NCI-H128 (cell line): ENCODE results near the gene PAQR9.
"Not testable (repeated sequence)": the region's sequence is repeated elsewhere in the genome, so short reads cannot be mapped to it uniquely, and the experiment has no call there.

Experiments used
- DNase-seq: peaks from one replicate; lab custom pipeline; 2025; ENCODE audit not compliant: unreplicated experiment; lab: John Stamatoyannopoulos, UW

PAQR9 gene, protein sequence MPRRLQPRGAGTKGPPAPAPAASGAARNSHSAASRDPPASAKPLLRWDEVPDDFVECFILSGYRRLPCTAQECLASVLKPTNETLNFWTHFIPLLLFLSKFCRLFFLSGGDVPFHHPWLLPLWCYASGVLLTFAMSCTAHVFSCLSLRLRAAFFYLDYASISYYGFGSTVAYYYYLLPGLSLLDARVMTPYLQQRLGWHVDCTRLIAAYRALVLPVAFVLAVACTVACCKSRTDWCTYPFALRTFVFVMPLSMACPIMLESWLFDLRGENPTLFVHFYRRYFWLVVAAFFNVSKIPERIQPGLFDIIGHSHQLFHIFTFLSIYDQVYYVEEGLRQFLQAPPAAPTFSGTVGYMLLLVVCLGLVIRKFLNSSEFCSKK

GRCh38 chr3:142963516-142964448 lies at the start of gene PAQR9:
PAQR9 (minus strand) TSS chr3:142963674; CDS start chr3:142963336, 338 bp downstream.
- no peak for DNase-seq

- DNase-seq = no peak
Measured at GRCh38 chr3:143011705-143012104, 48.2 kb upstream of the PAQR9 start.

- DNase-seq = no peak
Measured at GRCh38 chr3:143010024-143010423, 46.5 kb upstream of the PAQR9 start.

- no peak for DNase-seq
Measured at GRCh38 chr3:143004823-143005222, 41.3 kb upstream of the PAQR9 start.

- DNase-seq = no peak
Measured at GRCh38 chr3:143002727-143003126, 39.3 kb upstream of the PAQR9 start.

DNA sequence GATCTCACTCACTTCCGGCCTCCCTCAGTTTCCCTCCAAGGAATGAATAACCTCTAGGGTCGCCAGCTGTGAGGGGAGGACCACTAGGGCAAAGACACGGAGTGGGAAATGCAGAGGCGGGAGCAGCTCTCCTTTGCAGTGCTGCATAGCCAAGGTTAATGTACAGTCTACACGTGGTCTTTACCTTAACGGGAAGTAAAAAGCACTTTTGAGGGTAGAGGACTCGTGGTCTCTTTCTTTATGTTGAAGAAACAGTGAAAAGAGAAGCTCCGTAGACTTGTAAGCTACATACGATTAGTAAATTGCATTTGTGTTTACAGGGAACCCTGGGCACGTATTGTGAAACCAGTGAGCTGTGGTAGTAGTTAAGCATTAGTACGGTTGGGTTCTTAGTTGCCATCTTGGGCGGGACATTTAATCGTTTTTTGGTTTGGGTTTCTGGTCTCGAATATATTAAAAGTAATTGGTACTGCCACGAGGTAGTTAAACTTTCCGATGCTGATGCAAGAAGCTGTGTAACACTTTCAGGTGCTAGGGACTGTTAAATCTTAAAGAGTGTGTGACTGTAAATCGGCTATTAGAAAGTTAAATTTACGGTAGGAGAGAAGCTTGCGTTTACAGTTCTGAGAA lies 38.7 kb upstream of the PAQR9 start:
- DNase-seq = no peak

- peak; percentile 95 for DNase-seq
Measured at GRCh38 chr3:143001369-143002082, 38.1 kb upstream of the PAQR9 start, which contains the start of gene U2SURP. U2SURP (plus strand) TSS chr3:143001570; CDS start chr3:143001629, 59 bp downstream.

DNA sequence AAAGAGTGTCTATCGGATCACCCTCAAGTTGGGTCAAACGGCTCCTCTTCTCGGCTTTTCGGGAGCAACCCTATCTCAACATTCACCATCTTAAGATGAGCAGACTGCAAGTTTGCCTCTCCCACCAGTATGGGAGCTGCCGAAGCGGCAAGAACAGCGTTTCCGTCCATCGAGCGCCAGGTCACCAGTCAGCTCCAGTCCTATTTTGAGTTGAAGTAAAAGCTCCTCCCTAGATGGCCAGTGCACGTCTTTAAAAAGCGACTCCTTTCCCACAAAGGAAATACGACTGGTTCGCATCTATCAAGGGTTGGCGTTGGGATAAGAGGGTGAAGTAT lies 37.5 kb upstream of the PAQR9 start:
- DNase-seq = no peak

- no peak for DNase-seq
Measured at GRCh38 chr3:143000528-143000927, 37.1 kb upstream of the PAQR9 start.

GRCh38 chr3:142999881-143000280 lies 36.4 kb upstream of the PAQR9 start:
- DNase-seq = no peak

DNA sequence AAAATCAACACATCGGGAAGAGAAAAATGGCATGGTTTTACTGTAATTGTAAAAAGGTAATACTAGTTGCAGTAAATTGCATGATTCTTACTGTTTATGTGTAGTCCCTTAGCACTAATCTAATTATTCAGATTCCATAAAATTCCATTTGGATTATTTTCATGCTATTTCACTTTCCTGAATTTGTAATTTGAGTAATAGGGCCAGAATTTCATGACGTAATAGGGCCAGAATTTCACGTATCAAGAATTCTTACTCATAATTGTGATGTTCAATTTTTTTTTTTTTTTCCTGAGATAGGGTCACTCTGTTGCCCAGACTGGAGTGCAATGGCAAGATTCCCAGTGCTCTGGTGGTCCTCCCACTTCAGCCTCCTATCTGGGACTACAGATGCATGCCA lies 35.0 kb upstream of the PAQR9 start:
- no peak for DNase-seq

GRCh38 chr3:142997330-142997729 lies 33.9 kb upstream of the PAQR9 start:
- no peak for DNase-seq

DNA sequence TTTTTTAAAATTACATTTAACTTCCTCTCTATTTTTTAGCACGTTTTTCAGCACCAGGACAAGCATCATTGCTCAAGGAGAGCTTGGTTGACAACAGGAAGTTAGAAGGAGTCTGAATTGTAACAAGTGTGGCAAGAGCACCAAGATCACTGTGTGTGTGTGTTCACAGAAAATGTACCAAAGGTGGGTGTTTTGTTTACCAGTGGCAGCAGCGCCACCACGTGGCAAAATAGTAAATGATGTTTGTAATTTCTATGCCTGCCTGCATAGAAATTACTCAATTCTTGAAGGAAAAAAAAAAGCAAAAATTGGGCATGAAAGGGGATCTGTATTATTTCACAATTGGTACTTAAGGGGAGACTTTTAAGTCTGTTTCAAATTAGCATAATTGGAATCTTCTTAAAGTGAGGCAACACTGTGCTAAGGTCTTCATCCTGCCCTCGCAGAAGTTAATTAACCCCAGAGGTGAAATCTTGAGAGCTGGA lies 30.5 kb upstream of the PAQR9 start:
- DNase-seq = peak; percentile 17

- DNase-seq = no peak
Measured at GRCh38 chr3:142992323-142992722, 28.8 kb upstream of the PAQR9 start.

GRCh38 chr3:142990721-142991120 lies 27.2 kb upstream of the PAQR9 start:
- no peak for DNase-seq

DNA sequence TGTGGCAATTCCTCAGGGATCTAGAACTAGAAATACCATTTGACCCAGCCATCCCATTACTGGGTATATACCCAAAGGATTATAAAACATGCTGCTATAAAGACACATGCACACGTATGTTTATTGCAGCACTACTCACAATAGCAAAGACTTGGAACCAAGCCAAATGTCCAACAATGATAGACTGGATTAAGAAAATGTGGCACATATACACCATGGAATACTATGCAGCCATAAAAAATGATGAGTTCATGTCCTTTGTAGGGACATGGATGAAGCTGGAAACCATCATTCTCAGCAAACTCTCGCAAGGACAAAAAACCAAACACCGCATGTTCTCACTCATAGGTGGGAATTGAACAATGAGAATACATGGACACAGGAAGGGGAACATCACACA lies 25.4 kb upstream of the PAQR9 start:
- DNase-seq = not testable (repeated sequence)

DNA sequence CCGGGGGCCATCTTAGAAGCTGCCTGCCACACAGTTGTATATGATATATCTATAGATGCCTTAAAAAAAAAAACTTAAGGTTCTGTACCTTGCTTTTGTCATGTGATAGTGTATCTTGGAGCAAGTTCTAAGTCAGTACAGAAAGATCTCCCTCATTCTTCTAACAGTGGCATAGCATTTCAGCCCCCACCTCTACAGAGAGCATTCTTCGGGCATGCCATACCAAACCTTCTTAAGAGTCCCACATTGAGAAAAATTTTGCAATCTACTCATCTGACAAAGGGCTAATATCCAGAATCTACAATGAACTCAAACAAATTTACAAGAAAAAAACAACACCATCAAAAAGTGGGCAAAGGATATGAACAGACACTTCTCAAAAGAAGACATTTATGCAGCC lies 24.7 kb upstream of the PAQR9 start:
- DNase-seq = not testable (repeated sequence)

DNA sequence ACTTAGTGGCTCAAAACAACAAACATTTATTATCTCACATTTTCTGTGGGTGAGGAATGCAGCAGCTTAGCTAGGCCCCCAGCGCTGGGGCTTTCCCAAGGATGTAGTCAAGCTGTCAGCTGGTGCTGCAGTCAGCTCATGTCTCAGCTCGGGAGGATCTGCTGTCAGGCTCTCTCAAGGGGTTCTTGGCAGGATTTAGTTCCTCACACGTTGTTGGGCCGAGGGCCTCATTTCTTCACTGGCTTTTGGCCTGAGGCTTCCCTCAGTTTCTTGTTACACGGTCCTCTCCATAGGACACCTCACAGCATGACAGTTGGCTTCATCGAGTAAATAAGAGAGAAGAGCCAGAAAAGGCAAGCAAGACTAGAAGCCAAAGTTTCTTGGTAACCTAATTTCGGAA lies 24.2 kb upstream of the PAQR9 start:
- DNase-seq = no peak

- no peak for DNase-seq
Measured at GRCh38 chr3:142987080-142987700, 23.7 kb upstream of the PAQR9 start.

DNA sequence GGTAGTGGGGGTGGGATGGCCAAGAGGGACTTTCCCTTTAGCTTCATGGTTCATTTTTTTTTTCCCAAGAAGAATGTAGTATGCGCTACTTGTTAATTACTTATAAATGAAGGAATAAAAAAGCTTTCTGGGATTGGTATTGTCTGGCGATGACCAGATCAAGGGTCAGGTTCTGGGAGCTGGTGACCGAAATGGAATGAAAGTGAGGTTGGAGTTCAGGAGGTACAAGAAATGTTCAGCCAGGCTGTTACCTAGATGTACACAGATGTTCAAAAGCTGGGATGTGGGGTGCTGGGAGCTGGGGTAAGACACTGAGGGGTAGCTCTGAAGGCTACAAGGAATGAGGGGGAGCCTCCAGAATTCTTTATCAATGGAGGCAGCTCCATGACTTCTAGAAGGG lies 20.8 kb upstream of the PAQR9 start:
- DNase-seq = no peak
